ENCODE results near the gene ADAMTS3.

Gene ADAMTS3

DNA sequence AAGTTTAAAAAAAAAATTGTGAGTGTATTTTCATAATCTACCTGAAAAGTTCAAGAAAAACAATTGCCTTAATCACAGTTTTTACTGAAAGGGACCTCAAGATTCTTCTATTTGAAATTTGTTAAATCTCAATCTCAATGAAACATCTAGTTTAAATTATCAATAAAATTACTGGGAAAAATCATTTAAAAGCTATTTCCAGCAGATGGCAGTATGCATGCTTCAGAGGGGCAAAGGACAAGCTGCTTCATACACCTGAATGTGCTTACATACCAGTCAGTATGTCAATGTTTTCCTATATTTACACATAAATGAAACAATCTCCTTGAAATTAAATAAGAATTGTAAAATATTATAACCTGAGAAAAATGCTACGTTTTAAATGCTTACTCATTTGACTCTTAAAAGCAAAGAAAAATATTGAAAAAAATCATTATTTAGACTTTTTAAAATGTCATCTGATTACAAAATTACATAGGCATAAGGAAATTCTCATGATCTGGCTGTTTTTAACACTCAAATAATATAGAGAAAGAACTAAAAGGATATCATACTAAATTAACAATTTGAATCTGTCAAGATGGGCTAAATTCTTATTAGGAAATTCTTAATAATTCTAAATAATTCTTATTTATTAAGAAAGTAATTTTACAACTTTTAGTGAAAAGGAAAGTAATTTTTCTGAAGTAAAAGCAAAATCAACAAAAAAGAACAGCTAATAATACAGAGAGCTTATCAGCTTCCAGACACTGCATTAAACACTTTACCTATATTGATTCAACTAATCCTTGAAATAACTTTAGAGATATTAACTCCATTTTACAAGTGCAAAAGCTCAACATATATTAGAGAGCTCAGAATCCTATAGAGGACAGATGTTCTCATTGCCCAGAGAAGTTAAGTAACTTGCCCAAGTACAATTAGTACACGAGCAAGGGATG lies 242.1 kb downstream of the ADAMTS3 start:
- DNase-seq = peak; percentile 23

DNA sequence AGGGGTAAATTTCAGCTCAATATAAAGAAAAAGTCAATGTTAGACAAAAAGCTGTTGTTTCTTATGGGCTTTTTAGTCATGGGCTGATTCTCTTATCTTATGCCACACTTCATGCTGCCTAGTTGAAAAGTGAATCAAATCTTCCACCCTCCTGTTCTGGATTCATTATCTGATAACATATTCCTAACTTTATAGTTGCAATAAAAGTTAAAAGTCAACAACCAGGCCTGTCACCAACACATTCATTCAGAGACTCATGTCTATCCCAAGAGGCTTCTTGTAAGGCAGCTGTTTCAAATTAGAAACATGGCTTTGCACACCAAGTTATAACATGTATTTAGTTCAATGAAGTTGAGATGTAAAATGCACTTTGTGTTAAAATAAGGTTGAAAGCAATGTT lies 243.8 kb downstream of the ADAMTS3 start:
- peak; percentile 31 for DNase-seq

DNA sequence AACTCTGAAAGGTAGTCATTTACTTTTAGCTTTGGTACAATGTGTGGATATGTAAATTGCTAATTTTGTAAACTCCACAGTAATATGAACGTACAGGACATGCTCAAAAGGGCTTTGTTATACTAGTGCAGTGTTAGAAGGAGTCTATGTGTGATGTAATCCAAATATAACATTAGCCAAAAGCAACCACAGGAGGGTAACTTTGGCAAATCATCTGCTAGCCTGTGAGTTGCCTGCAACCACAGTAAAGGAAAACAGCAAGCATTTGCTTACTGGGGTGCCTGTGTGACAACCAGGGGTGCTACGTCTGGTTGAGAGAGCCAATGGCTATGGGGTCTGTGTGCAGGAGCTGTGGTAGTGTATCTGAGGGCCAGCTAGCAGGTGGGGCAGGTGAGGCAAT lies 245.8 kb downstream of the ADAMTS3 start:
- DNase-seq = no peak

DNA sequence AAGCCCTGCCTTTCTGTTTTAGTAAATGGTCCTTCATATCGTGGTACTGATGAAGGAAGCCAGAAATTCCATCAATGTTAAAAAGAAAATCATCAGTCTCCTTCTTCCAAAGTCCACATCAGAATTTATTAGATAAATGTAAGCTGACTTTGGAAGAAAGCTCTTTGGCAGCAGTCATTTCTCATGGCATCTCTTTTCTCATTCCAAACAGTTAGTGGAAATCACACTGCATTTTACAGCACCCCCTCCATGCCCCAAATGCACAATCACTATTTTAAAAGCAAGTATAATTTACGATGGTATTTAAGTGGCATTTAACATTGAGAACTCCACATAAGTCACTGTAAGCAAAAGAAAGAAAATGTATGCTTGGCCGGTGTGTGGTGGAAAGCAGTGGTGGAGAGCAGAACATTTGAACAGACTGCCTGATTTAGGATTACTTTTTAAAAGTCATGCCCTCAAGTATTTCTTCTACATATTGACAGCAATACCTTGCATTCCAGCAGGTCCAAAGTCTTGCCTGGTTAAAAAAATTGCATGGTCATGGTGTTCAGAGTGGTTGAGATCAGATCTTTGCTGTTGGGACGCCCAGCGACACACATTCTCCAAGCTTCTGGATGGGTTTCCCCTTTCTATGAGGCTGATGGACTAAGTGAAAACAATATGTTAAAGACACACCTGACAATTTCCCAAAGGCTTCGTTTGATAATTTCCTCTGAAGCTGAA lies 248.6 kb downstream of the ADAMTS3 start:
- DNase-seq = no peak

DNA sequence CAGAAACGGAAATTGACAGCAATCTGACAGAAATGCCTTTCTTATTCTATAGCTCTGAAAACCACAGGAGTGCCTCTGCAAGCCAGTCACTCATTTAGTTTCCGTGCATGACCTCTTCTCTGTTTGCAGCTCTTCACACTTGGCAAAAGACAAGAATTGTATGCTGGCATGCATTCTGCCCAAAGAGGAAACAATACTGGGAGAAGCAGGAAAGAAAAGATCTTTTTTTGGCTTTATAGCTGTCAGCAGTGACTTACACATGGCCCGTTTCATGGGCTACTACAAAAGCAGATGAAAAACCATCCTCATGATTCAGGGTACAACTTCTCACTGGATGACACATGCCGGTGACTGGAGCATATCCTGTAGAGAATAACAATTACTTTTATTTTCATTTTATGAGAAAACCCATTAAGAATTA lies 249.4 kb downstream of the ADAMTS3 start:
- DNase-seq = peak; percentile 80

DNA sequence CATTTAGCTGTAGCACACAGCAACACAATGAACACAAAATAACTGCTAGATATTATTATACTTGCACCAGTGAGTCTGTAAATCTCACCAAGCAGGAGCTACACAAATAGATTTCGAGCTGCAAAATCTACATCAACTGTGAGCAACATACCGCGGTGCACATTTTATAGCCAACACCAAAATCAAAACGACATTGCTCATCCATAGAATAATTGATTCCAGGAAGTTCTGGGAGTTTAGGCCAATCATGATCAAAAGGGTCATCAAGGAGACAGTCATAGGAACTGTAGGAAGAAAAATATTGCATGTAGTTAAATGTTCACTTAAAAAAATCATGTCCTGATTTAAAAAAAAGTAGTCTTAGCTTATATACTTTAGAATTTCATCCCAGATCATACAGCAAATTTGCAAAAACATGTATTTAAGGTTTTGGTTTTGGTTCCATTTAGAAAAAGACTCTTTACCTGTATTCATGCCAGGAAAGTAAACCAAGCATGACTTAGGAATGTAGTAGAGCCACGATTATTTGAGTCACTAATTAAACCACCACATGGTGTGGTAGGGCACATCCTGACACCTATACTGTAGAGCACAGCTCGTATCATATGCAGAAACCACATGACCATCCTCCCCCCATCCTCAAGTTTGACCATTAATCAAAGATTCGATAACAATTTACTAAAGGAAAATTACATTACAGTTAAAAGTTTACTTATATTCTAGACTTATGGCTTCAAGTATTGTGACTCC lies 250.4 kb downstream of the ADAMTS3 start:
- DNase-seq = peak; percentile 53

DNA sequence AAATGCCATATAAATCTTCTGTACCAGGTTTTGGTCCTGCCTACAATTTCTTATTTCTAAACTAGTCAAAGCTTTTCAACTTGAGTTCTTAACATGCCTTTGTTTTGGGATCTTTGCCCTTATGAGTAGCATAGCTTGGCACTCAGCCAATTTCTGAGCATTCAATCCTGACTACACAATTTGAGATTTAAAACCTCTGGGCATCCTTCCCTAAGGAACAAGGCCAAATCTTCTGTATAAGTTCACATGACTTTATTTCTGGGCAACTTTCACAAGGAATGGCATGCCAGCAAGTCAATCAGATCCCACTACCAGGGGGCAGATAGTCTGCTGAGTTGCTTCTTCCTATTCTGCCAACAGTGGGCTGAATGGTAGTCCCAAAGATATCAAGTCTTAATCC lies 254.2 kb downstream of the ADAMTS3 start:
- DNase-seq = peak; percentile 79

DNA sequence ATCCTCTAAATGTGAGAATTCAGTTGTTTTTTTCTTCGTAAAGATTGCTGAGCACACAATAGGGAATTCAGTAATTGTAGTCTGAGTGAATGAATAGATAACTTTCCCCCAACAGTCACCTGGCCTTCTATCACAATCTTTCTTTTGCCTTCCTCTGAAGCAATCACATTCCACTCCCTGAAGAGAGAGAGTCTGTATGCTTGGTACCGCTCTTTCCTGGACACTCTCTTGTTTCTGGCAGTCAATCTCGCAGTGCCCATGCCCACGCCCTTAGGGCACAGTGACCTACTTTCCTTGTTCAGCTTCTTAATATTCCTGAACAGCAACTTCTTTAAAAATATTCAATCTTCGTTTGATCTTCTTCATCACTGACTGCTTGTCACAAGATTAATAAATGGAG lies 255.9 kb downstream of the ADAMTS3 start:
- no peak for DNase-seq

DNA sequence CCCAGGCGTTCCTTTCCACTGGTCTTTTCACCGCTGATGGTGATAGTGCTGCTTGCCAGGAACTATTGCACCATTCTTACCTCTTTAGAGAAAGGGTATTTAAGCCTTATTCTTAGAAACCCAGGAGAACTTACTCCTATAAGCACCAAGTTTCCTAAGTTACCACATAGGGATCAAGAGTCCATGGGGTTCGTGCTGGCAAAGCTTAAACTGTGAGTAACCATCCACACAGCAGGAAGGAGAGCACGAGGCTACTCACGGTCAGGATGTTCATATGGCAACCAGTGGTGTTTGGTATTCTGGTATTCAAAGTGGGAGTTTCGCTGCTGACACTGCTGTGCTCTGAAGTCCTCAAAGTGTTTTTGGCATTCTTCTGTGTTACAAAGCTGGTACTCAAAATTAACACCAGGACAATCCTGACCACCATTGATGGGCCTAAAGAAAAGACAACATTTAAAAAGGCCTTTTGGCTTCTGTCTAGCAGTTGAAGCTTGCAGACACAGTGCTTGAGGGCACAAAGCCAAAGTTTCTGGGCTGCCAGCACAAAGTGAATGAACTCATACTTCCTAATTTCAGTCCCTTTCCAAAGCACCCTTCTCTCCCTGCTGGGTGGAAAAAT lies 256.9 kb downstream of the ADAMTS3 start:
- peak; percentile 90 for DNase-seq

DNA sequence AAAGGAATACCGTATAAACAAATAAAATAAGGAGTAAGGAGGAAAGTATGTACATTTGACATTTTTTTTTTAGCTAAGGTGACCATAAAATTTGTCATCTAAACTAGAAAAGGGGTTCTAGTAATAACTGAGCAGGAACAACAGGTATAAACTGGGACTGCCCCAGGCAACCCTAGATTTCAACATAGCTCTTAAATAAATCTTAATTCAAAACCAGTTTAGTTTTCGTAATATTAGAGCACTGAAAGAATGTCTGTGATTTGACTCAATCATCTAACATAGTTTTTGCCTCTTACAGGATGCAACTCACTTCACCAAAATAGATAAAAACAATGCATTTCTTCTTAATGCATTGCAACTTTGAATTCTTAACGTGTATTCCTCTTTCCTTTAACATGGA lies 257.7 kb downstream of the ADAMTS3 start:
- no peak for DNase-seq

DNA sequence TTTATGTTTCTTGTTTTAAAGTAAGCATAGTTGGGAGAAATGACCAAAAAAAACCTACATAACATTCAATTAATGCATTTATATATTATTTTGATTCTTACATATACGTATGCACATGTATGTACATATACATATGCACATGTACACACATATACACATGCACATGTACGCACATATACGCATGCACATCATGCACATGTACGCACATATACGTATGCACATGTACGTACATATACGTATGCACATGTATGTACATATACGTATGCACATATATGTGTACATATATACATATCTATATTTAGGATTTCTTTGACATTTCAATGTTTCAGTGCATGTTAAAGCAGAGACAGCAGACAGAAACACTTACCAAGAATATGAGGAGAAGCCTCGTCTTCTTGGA lies 263.4 kb downstream of the ADAMTS3 start:
- DNase-seq = no peak

DNA sequence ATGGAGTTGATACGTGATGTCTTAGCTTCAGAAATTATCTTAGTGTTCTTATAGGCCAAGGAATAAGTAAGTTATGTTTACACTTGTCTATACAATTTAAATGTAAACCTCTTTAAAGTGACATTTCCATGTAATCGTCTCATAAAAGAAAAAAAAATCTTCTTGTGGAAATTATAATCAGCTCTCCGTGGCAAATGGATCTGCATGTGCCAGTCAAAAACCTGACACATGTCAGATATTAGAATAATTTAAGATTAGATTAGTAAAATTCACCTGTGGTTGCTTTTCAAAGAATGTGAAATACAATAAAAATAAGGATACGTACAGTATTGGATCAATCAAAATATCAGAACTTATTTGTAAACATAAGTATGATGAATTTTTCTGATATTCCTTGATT lies 263.9 kb downstream of the ADAMTS3 start:
- no peak for DNase-seq

DNA sequence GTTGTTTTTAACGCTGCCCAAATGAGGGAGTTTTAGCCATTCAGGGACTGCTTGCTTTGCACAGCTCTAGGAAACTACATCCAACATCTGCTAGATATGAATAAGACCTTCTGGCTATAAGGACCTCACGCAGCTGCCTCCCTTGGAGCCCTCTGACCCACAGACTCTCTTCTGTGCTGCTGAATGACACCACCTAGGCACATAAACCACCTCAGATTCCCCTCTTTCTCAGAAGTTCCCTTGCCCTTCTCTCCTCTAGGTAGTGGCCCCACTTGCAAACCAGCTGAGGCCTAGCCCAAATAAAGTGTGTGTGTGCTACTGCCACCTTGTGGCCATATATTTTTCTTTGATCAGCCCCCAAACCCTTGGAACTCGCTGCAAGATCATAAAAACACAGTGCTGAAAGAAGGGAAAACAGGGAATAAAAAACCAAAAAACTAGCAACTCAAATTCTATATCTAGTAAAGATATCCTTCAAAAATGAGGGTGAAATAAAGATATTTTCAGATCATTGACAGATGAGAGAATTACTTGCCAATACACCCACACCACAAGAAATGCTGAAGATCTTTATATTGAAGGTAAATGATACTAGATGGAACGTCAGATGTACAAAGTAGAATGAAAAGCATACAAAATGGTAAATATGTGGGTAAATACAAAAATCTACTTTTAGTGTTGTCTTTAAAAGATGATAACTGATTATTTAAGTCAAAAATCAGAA lies 265.9 kb downstream of the ADAMTS3 start:
- DNase-seq = peak; percentile 37

DNA sequence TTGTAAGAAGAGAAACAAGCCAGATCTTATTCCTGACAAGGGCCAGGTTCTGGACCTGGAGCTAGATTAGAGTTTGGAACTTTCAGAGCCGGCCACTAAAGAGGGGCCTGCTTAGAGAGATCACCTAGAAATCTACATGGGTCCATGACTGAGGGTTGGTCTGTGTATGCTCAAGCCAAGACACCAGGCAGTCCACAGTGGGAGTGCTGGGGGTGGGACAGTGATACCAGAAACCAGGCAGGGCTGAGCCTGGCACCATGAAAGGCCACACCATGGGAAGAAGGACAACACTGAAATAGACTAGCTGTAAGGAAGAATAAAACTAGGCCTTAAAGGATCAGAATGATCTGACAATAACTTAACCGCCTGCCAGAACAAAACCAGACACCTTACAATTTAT lies 267.3 kb downstream of the ADAMTS3 start:
- no peak for DNase-seq

DNA sequence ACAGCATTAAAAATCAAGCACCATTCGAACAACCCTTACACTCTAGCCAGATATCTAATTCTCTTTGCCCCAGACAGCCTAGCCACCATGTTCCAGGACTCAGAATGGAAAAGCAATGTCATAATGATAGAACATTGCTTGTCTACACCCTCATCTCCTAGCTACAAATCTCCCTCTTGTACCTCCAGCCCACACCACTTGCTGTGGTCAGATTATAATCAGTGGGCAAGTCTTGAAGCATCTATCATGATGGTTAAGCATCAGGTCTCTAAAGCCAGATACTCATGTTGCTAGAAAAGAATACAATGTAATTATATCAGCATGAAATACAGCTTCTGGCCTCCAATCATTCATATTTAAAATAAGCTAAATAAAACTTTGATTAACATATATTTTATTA lies 268.9 kb downstream of the ADAMTS3 start:
- no peak for DNase-seq

DNA sequence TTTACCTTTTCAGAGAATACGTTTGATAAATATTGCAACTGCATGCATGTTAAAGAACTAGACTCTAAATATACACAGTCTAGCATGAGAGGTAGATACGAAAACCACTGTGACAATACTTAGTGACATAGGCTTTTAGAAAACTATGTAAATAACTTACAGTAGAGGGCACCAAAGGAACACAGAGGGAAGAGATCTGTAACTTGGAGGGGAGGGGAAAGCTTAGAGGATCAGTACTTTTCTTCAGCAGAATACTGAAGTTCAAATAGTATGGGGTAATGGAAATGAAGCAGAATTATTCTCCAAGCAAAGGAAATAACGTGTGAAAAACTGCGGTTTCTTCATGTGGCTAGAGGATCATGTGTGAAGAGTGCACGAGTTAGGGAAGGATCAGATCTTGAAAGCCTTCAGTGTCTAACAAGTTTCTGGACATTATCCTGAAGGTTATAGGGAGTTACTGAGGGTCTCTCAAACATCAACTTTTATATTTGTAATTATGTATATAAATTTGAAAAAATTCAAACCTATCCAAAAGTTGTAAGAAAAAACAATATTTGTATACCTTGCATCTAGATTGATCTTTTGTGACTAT lies 273.0 kb downstream of the ADAMTS3 start:
- DNase-seq = peak; percentile 48

DNA sequence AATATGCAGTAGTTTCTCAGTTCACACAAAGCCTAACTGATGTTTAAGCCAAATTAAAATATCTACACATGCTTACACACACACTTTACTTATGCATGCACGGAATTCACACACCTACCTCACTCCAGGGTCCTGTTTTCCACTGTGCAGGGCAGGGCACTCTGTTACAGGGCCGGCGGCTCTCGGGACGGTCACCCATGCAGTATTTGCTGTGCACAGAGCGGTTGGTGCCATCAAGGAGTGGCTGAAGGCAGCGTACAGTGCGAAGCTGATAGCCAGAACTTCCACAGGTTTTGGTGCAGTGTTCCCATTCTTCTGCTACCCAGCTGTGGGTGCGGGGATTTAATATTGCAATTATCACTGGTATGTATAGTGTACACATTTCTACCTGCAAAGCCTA lies 278.3 kb downstream of the ADAMTS3 start:
- DNase-seq = no peak

DNA sequence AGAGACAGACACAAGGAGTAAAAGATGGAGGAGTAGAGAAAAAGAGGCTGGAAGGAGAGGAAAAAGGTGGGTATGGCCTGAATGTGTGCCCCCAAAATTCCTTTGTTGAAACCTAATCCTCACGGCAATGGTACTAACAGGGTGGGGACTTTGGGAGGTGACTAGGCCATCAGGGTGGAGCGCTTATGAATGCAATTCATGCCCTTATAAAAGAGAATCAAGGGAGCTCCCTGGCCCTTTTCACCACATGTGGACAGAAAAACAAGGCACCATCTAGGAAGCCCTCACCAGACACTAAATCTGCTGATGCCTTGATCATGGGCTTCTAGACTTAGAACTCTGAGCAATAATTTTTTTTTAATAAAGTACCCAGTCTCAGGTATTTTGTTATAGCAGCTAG lies 282.1 kb downstream of the ADAMTS3 start:
- DNase-seq = no peak

DNA sequence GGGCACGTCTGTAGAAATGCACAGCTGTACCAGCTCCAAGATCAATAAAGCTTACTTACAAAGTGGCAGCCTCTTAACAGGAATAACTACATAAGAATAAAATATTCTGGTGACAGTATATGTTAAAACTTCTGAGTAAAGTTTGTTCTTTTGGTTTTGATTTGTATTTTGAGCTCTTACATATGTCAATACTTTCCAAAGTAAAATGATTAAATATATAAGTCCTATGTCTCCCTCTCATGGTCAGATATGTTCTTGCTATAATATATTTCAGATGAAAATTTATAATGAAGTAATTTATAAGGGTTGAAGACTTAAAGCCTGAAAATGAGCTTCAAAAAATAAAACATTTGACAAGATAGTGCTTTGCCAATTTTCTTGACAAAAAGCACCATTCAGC lies 282.8 kb downstream of the ADAMTS3 start:
- peak; percentile 2 for DNase-seq

DNA sequence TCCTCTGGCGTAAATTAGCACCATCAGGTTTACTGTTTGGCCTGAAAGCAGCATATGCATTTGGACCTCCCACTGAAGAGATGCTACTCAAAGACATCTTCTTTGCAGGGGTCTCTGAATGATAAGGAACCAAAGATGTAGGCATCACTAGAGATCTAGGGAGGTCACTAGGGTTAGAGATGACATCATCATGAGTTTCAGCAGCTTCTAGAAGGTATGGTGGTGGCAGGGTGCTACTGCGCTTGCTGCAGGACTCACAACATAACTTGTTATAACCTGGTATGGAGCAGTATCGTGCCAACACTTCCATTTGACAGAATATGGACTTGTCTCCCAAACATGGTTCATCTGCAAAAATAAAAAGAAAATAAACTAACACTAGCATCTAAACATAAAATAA lies 285.7 kb downstream of the ADAMTS3 start:
- no peak for DNase-seq

DNA sequence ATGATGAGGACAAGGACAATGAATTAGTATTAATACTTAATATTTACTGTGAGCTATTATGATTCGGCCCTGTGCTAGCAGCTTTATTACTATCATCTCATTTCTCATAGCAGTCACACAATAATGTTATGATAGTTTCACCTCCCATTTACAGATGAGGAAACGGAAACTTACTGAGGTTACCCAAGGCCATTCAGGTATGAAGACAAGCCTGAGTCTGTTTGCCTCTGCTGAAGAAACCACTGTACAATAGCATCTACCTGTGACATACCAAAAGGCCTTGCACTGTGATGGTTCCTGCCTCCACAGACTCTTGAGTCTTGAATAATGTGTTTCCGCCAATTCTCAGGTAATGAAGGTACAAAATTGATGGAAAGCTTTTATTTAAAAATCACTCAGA lies 288.8 kb downstream of the ADAMTS3 start:
- no peak for DNase-seq

DNA sequence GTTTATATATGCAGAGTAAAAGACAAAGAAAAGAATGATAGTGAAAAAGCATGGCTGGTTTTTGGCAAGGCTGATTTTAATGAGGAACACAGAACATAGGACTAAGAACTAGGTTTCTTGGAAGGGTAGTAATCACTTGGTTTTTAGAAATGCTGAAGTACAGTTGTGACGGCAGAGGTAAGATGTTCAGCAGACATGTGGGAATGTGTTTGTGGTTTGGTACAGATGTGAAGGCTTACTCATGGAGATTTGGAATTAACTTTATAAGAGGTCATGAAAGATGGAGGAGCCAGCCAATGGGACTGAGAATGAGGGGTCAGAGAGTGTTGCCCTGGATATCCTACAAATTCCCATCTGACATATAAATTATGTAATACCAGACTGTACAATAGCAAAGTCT lies 293.6 kb downstream of the ADAMTS3 start:
- no peak for DNase-seq
